H1 (cell line): ENCODE results near the gene CUL2.

Experiments used
- ASH2L ChIP-seq: fragments of 200-600, 300-600 bp; sonication (generic); IDR thresholded peaks from one replicate; pipeline ENCODE4 v1.7.1; 2017; ENCODE audit warnings: low read length
- ATF2 ChIP-seq: IDR thresholded peaks from 2 replicates; pipeline ENCODE4 v1.6.1; 2012; ENCODE audit warnings: low read length, inconsistent platforms
- CBX5 ChIP-seq: fragments of 300-800, 300-1000 bp; sonication (generic); IDR thresholded peaks from 2 replicates; pipeline ENCODE4 v1.7.1; 2016; ENCODE audit warnings: antibody characterized with exemption, low read length, low read depth
- CTCF ChIP-seq, 3 experiments: IDR thresholded peaks; 1 replicate in 2 of 3; 2 replicates in 1 of 3; pipeline versions ENCODE4 v1.5.1 to v1.6.1; 2011; ENCODE audit warnings: low read length in 3 of 3, mild to moderate bottlenecking in 3 of 3, inconsistent platforms in 2 of 3, low read depth in 1 of 3, moderate library complexity in 1 of 3; ENCODE audit not compliant: insufficient read depth in 1 of 3; ENCODE audit errors: control extremely low read depth in 1 of 3
- JUN ChIP-seq: IDR thresholded peaks from 2 replicates; pipeline ENCODE4 v1.6.1; 2011; ENCODE audit warnings: low read depth, mild to moderate bottlenecking, improper control_type of control experiment, low read length
- KDM1A ChIP-seq: fragments of 200-600, 300-600 bp; sonication (generic); IDR thresholded peaks from 2 replicates; pipeline ENCODE4 v1.7.1; 2016; ENCODE audit warnings: mild to moderate bottlenecking, low read length, borderline replicate concordance
- MAX ChIP-seq: IDR thresholded peaks from 2 replicates; pipeline ENCODE4 v1.6.1; 2012; ENCODE audit warnings: inconsistent platforms
- POLR2AphosphoS5 ChIP-seq: IDR thresholded peaks from 2 replicates; pipeline ENCODE4 v1.6.1; 2011; ENCODE audit warnings: low read depth, low read length
- SP1 ChIP-seq: IDR thresholded peaks from 2 replicates; pipeline ENCODE4 v1.6.1; 2011; ENCODE audit warnings: low read depth, low read length

- no peak for TF ChIP-seq KDM1A
- no peak for TF ChIP-seq ATF2
- TF ChIP-seq MAX = no peak
- TF ChIP-seq ASH2L = no peak
- TF ChIP-seq JUN = no peak
- TF ChIP-seq CTCF (IDR thresholded peaks at IDR 0.05; ENCODE audit: control extremely low read depth in 1 of 3, insufficient read depth in 1 of 3, low read depth in 1 of 3, low read length in 3 of 3) = no peak
- no peak for TF ChIP-seq SP1
- no peak for TF ChIP-seq CBX5
- no peak for TF ChIP-seq POLR2AphosphoS5
These were observed 42.6 kb upstream of the CUL2 start for GRCh38 chr10:35132727-35133126.
